IMR-90 (cell line): Measurements from ENCODE around the gene GAPDH. TPM values are rescaled to one million over a fixed set of nuclear protein-coding genes. Genes with fewer than 3 reads are reported as not detected.

Experiments used
- ATAC-seq: fragments of 200-7000 bp; cut with Tn5 transposase; 2 replicates; pipeline ENCODE4 v1.9.1; 2020; ENCODE audit warnings: low read depth, mild to moderate bottlenecking, moderate library complexity
- BruUV-seq: library from RNA; stranded (reverse); fragments of 400-500 nt; replicated peaks from 2 replicates; lab custom pipeline; 2021; lab: Mats Ljungman, UMichigan
- CTCF ChIA-PET: fragments of 300-600 bp; formaldehyde crosslinking; extraction: SDS; loops from one replicate; lab custom pipeline; 2021; ENCODE audit warnings: antibody characterized with exemption; lab: Yijun Ruan, JAX
- POLR2A ChIA-PET: fragments of 300-600 bp; sonication (Branson Sonifier 250); formaldehyde crosslinking; loops from one replicate; lab custom pipeline; 2022; ENCODE audit warnings: antibody characterized with exemption; ENCODE audit not compliant: unreplicated experiment; lab: Charles Lee
- DNase-seq: peaks from one replicate; pipeline ENCODE4 v3.0.0; 2013
- H2AFZ ChIP-seq: replicated peaks from 2 replicates; pipeline ENCODE3; 2013; ENCODE audit warnings: low read length, mild to moderate bottlenecking; ENCODE audit not compliant: poor library complexity
- H2AK5ac ChIP-seq: 2 replicates; pipeline ENCODE4 v1.6.1; 2013; ENCODE audit warnings: low read depth, low read length, inconsistent platforms
- H2AK9ac ChIP-seq: replicated peaks from 2 replicates; pipeline ENCODE3; 2013; ENCODE audit warnings: mild to moderate bottlenecking, low read depth, low read length, moderate library complexity; ENCODE audit not compliant: poor library complexity
- H2BK120ac ChIP-seq: 2 replicates; pipeline ENCODE4 v1.6.1; 2013; ENCODE audit warnings: low read depth, low read length, inconsistent platforms
- H2BK15ac ChIP-seq: 3 replicates; pipeline ENCODE4 v1.6.1; 2013; ENCODE audit warnings: low read depth, low read length, inconsistent platforms
- H2BK20ac ChIP-seq: 2 replicates; pipeline ENCODE4 v1.6.1; 2013; ENCODE audit warnings: low read depth, mild to moderate bottlenecking, inconsistent platforms, low read length, moderate library complexity
- H2BK5ac ChIP-seq: 2 replicates; pipeline ENCODE4 v1.6.1; 2013; ENCODE audit warnings: mild to moderate bottlenecking, low read depth, low read length, inconsistent platforms; ENCODE audit not compliant: poor library complexity, severe bottlenecking
- H3K14ac ChIP-seq: replicated peaks from 2 replicates; pipeline ENCODE4 v1.6.1; 2013; ENCODE audit warnings: low read depth, low read length, inconsistent platforms
- H3K18ac ChIP-seq: 2 replicates; pipeline ENCODE4 v1.6.1; 2013; ENCODE audit warnings: low read depth, low read length, control low read depth
- H3K23ac ChIP-seq: 2 replicates; pipeline ENCODE4 v1.6.1; 2013; ENCODE audit warnings: low read depth, low read length, inconsistent platforms
- H3K27ac ChIP-seq: 2 replicates; pipeline ENCODE4 v1.5.1; 2013; ENCODE audit warnings: mild to moderate bottlenecking, control low read depth, low read length; ENCODE audit not compliant: insufficient read depth
- H3K27me3 ChIP-seq: 2 replicates; pipeline ENCODE4 v1.6.1; 2013; ENCODE audit warnings: low read length; ENCODE audit not compliant: control insufficient read depth, insufficient read depth
- H3K36me3 ChIP-seq: 2 replicates; pipeline ENCODE4 v1.6.1; 2013; ENCODE audit warnings: low read length, mixed read lengths; ENCODE audit not compliant: control insufficient read depth, insufficient read depth
- H3K4ac ChIP-seq: 2 replicates; pipeline ENCODE4 v1.6.1; 2013; ENCODE audit warnings: low read depth, low read length, inconsistent platforms
- H3K4me1 ChIP-seq: 2 replicates; pipeline ENCODE4 v1.6.1; 2013; ENCODE audit warnings: low read length, mixed read lengths; ENCODE audit not compliant: control insufficient read depth, insufficient read depth
- H3K4me2 ChIP-seq: 2 replicates; pipeline ENCODE4 v1.6.1; 2013; ENCODE audit warnings: low read depth, mild to moderate bottlenecking, control low read depth, low read length, moderate library complexity
- H3K4me3 ChIP-seq: 2 replicates; pipeline ENCODE4 v1.5.1; 2013; ENCODE audit warnings: low read depth, mild to moderate bottlenecking, control low read depth, low read length, moderate library complexity; ENCODE audit not compliant: insufficient read depth
- H3K56ac ChIP-seq: 2 replicates; pipeline ENCODE4 v1.6.1; 2013; ENCODE audit warnings: low read length, inconsistent platforms; ENCODE audit not compliant: insufficient read depth; ENCODE audit errors: extremely low read depth
- H3K79me1 ChIP-seq, 2 experiments: 2 replicates each; pipeline ENCODE4 v1.6.1; 2013; ENCODE audit warnings: low read length in 2 of 2, inconsistent platforms in 1 of 2, low read depth in 1 of 2
- H3K9ac ChIP-seq: 2 replicates; pipeline ENCODE4 v1.6.1; 2013; ENCODE audit warnings: low read depth, low read length, control low read depth
- H3K9me1 ChIP-seq: 2 replicates; pipeline ENCODE4 v1.6.1; 2013; ENCODE audit warnings: low read length, inconsistent platforms; ENCODE audit not compliant: insufficient read depth
- H3K9me3 ChIP-seq: 2 replicates; pipeline ENCODE4 v1.6.1; 2013; ENCODE audit warnings: low read length; ENCODE audit not compliant: control insufficient read depth, insufficient read depth
- H4K20me1 ChIP-seq: 2 replicates; pipeline ENCODE4 v1.6.1; 2013; ENCODE audit warnings: low read length, inconsistent platforms; ENCODE audit not compliant: insufficient read depth
- H4K5ac ChIP-seq: 2 replicates; pipeline ENCODE4 v1.6.1; 2013; ENCODE audit warnings: mild to moderate bottlenecking, low read depth, low read length, control low read depth
- H4K8ac ChIP-seq, 2 experiments: 2 replicates each; pipeline ENCODE4 v1.6.1; 2013; ENCODE audit warnings: low read depth in 2 of 2, low read length in 2 of 2, control low read depth in 1 of 2, inconsistent platforms in 1 of 2
- H4K91ac ChIP-seq: 2 replicates; pipeline ENCODE4 v1.6.1; 2013; ENCODE audit warnings: low read depth, low read length, inconsistent platforms; ENCODE audit not compliant: insufficient read depth
- BHLHE40 ChIP-seq: fragments of 150-350 bp; IDR thresholded peaks from 2 replicates; pipeline ENCODE4 v1.6.1; 2016; ENCODE audit warnings: mild to moderate bottlenecking, low read depth, low read length
- CEBPB ChIP-seq: IDR thresholded peaks from 2 replicates; pipeline ENCODE4 v1.6.1; 2012; ENCODE audit warnings: low read depth, low read length, improper control_type of control experiment
- CHD1 ChIP-seq: IDR thresholded peaks from 2 replicates; pipeline ENCODE4 v1.6.1; 2012; ENCODE audit warnings: low read depth, low read length, improper control_type of control experiment
- CTCF ChIP-seq: conservative IDR thresholded peaks from 2 replicates; pipeline ENCODE4 v1.5.1; 2012; ENCODE audit warnings: mild to moderate bottlenecking, low read depth, low read length, improper control_type of control experiment
- FOS ChIP-seq: fragments of 150-350 bp; IDR thresholded peaks from 2 replicates; pipeline ENCODE4 v1.6.1; 2016; ENCODE audit warnings: low read depth, low read length
- MAFK ChIP-seq: IDR thresholded peaks from 2 replicates; pipeline ENCODE4 v1.6.1; 2012; ENCODE audit warnings: low read depth, low read length, improper control_type of control experiment
- MAZ ChIP-seq: IDR thresholded peaks from 2 replicates; pipeline ENCODE4 v1.6.1; 2012; ENCODE audit warnings: low read depth, mild to moderate bottlenecking, low read length, improper control_type of control experiment, moderate library complexity, borderline replicate concordance
- MXI1 ChIP-seq: IDR thresholded peaks from 2 replicates; pipeline ENCODE4 v1.6.1; 2012; ENCODE audit warnings: low read depth, mild to moderate bottlenecking, low read length, moderate library complexity, borderline replicate concordance
- NFE2L2 ChIP-seq: fragments of 150-350 bp; IDR thresholded peaks from 2 replicates; pipeline ENCODE4 v1.6.1; 2016; ENCODE audit warnings: low read depth, mild to moderate bottlenecking, low read length
- POLR2A ChIP-seq: IDR thresholded peaks from 2 replicates; pipeline ENCODE4 v1.6.1; 2012; ENCODE audit warnings: mild to moderate bottlenecking, low read depth, low read length
- RAD21 ChIP-seq: IDR thresholded peaks from 2 replicates; pipeline ENCODE4 v1.6.1; 2012; ENCODE audit warnings: low read length, improper control_type of control experiment
- RCOR1 ChIP-seq: IDR thresholded peaks from 2 replicates; pipeline ENCODE4 v1.6.1; 2012; ENCODE audit warnings: mild to moderate bottlenecking, low read length, improper control_type of control experiment; ENCODE audit not compliant: insufficient replicate concordance
- RFX5 ChIP-seq: IDR thresholded peaks from 2 replicates; pipeline ENCODE4 v1.8.0; 2012; ENCODE audit warnings: low read depth, mild to moderate bottlenecking, low read length, moderate library complexity
- SMC3 ChIP-seq: fragments of 150-350 bp; IDR thresholded peaks from 2 replicates; pipeline ENCODE4 v1.6.1; 2016; ENCODE audit warnings: low read depth, mild to moderate bottlenecking, antibody characterized with exemption, low read length, moderate library complexity
- USF2 ChIP-seq: fragments of 150-350 bp; IDR thresholded peaks from 2 replicates; pipeline ENCODE4 v1.6.1; 2017; ENCODE audit warnings: mild to moderate bottlenecking, antibody characterized with exemption, low read length, low read depth
- WGBS, 2 experiments: methylation state at CpG; one replicate each; pipeline versions ENCODE4 v1.1.5 to v1.1.7; 2013; ENCODE audit warnings: missing lambda C conversion rate in 2 of 2; ENCODE audit not compliant: insufficient read length in 1 of 2; ENCODE audit errors: extremely low coverage in 2 of 2; 5-methylcytosine and 5-hydroxymethylcytosine counted together
- dilution Hi-C: fragments of 300-500 bp; cut with HindIII; formaldehyde crosslinking; loops from one replicate; pipeline ENCODE4 v1.14.3; 2018; ENCODE audit warnings: low sequenced_read_pairs; ENCODE audit not compliant: unreplicated experiment
- in situ Hi-C: fragments of 300-500 bp; cut with MboI; formaldehyde crosslinking; loops from 3 replicates; pipeline ENCODE4 v1.14.3; 2019; ENCODE audit warnings: low sequenced_read_pairs, inconsistent platforms, mixed read lengths
- intact Hi-C: fragments of 100-400 bp; cut with micrococcal nuclease; formaldehyde crosslinking; loops from 2 replicates; pipeline ENCODE4 v1.10.0; 2022
- polyA plus RNA-seq, 3 experiments: library from polyadenylated mRNA; depleted of rRNA; stranded (reverse); fragments of >200 nt; gene quantifications; 2 replicates each; pipeline ENCODE4 v1.2.3, GENCODE V29; 2012; ENCODE audit warnings: low replicate concordance in 1 of 3
- total RNA-seq: library from RNA; depleted of rRNA; stranded (reverse); fragments of >200 nt; gene quantifications from 2 replicates; pipeline ENCODE4 v1.2.3, GENCODE V29; 2012

The GAPDH gene
- total and polyA plus RNA-seq, 2 of the 4 experiments (the other 2 are of a cell fraction) = 12,939 to 21,893 TPM

GRCh38 chr12:6534945-6535696 lies 804 bp downstream of the GAPDH start:
- no TSS peak for BruUV-seq
- H3K27me3 ChIP-seq = no peaks in the 10 kb centered on the region
- H2BK20ac ChIP-seq = no peak overlapping the region
- H3K23ac ChIP-seq = peak overlapping the region; percentile 92
- WGBS, 2 experiments = 0% methylated on average over 14 of the region's 52 CpGs; no CpG with 5 or more reads in 1 of the 2 experiments
- no peaks in the 10 kb centered on the region for H3K9me3 ChIP-seq
- peak overlapping the region; percentile 95 for H3K14ac ChIP-seq
- peak overlapping the region; percentile 93 for H3K27ac ChIP-seq
- H4K20me1 ChIP-seq = peaks cover 58% of the 10 kb centered on the region
- H2BK15ac ChIP-seq = no peak overlapping the region
- H3K9me1 ChIP-seq = no peaks in the 10 kb centered on the region
- H4K5ac ChIP-seq = no peak overlapping the region
- H3K79me1 ChIP-seq = peaks cover 2 to 68% of the 10 kb centered on the region in 2 experiments; a peak in 3 of 4 replicates
- peaks cover 51% of the 10 kb centered on the region for H3K36me3 ChIP-seq
- no peak overlapping the region for H2BK120ac ChIP-seq
- ATAC-seq (no peak), DNase-seq (peak; percentile 69)
- in situ Hi-C loops (no loop called here), intact Hi-C loops (loop anchor here (1.0 kb wide), 1 partner anchor 112 kb away; no protein-coding TSS in a partner anchor), dilution Hi-C loops (no loop called here)
- H2AFZ ChIP-seq = peak overlapping the region; percentile 69
- peak overlapping the region; percentile 89 for H3K4me2 ChIP-seq
- H2AK9ac ChIP-seq = peak overlapping the region; percentile 98
- peak overlapping the region; percentile 92 for H3K9ac ChIP-seq
- peak overlapping the region; percentile 75 for H3K56ac ChIP-seq
- H2AK5ac ChIP-seq = peak overlapping the region; percentile 90
- peaks cover 14% of the 10 kb centered on the region for H3K4me1 ChIP-seq
- ChIA-PET CTCF (no interaction called here), POLR2A (interaction anchor here (0.5 to 2.9 kb wide), 6 partner anchors 15 to 200 kb away, joined by 3 to 48 read pairs (median 4); no protein-coding TSS in a partner anchor)
- H2BK5ac ChIP-seq = peak overlapping the region; percentile 85
- H3K4ac ChIP-seq = peak overlapping the region; percentile 82
- peak overlapping the region; percentile 66 for H3K4me3 ChIP-seq
- peak overlapping the region; percentile 32 to 51; a peak in 2 of 4 replicates for H4K8ac ChIP-seq
- peak overlapping the region; percentile 59 for H4K91ac ChIP-seq
- peak overlapping the region; percentile 30; the same call in 1 of the 2 replicates for H3K18ac ChIP-seq
- no peak; the same call in 1 of the 2 replicates for TF ChIP-seq MAZ
- TF ChIP-seq RCOR1 = no peak
- TF ChIP-seq BHLHE40 = peak; percentile 78
- peak; percentile 10; the same call in 1 of the 2 replicates for TF ChIP-seq NFE2L2
- TF ChIP-seq FOS = no peak
- TF ChIP-seq SMC3 = no peak
- no peak; the same call in 1 of the 2 replicates for TF ChIP-seq POLR2A
- peak; percentile 77 for TF ChIP-seq CEBPB
- TF ChIP-seq USF2 = peak; percentile 88
- TF ChIP-seq CHD1 = peak; percentile 90
- TF ChIP-seq MXI1 = peak; percentile 65; the same call in 1 of the 2 replicates
- no peak for TF ChIP-seq RAD21
- TF ChIP-seq RFX5 = no peak
- no peak for TF ChIP-seq CTCF
- no peak for TF ChIP-seq MAFK
